Esophagus muscularis mucosa (tissue), 4 donors: Measurements from ENCODE around the gene CCNYL1. TPM values are rescaled to one million over a fixed set of nuclear protein-coding genes. Genes with fewer than 3 reads are reported as not detected.

Experiments
- DNase-seq: peaks from one replicate; pipeline ENCODE4 v3.0.0-alpha.2; 2017; ENCODE audit errors: extremely low spot score
- H3K27ac ChIP-seq, 4 donors: fragments of 200-600 bp; sonication (generic); replicated peaks in 1 of 4; 1 replicate in 3 of 4; 2 replicates in 1 of 4; pipeline ENCODE4 v1.5.1; 2016 to 2019; ENCODE audit warnings: mild to moderate bottlenecking in 1 of 4
- H3K27me3 ChIP-seq, 4 donors: fragments of 200-600 bp; sonication (generic); one replicate each; pipeline versions ENCODE4 v1.5.1 to v1.6.0; 2016 to 2019
- H3K36me3 ChIP-seq, 4 donors: fragments of 200-600 bp; sonication (generic); one replicate each; pipeline ENCODE4 v1.5.1; 2016 to 2019
- H3K4me1 ChIP-seq, 4 donors: fragments of 200-600 bp; sonication (generic); one replicate each; pipeline ENCODE4 v1.5.1; 2016 to 2019
- H3K4me3 ChIP-seq, 4 donors: fragments of 200-600 bp; sonication (generic); 1 replicate in 2 of 4; 2 replicates in 2 of 4; pipeline ENCODE4 v1.5.1; 2016 to 2019; ENCODE audit warnings: mild to moderate bottlenecking in 4 of 4, moderate library complexity in 1 of 4
- H3K9me3 ChIP-seq, 4 donors: fragments of 200-600 bp; sonication (generic); 1 replicate in 3 of 4; 2 replicates in 1 of 4; pipeline ENCODE4 v1.5.1; 2016 to 2019
- CTCF ChIP-seq, 3 experiments: fragments of 200-600 bp in 2 of 3; fragments of 450-650 bp in 1 of 3; sonication (generic) in 2 of 3; IDR thresholded peaks; one replicate each; pipeline ENCODE4 v1.5.1; 2017 to 2019; ENCODE audit warnings: antibody characterized with exemption in 3 of 3, mild to moderate bottlenecking in 2 of 3, moderate library complexity in 1 of 3
- EP300 ChIP-seq: sonication (generic); formaldehyde crosslinking; IDR thresholded peaks from one replicate; pipeline ENCODE4 v1.6.1; 2017; ENCODE audit warnings: antibody characterized with exemption
- POLR2A ChIP-seq: fragments of 450-650 bp; IDR thresholded peaks from one replicate; pipeline ENCODE4 v1.6.1; 2017; ENCODE audit warnings: antibody characterized with exemption, moderate library complexity, mild to moderate bottlenecking, low read depth
- POLR2AphosphoS5 ChIP-seq, 2 donors: sonication (generic); formaldehyde crosslinking; IDR thresholded peaks; one replicate each; pipeline ENCODE4 v1.6.1; 2017; ENCODE audit warnings: antibody characterized with exemption in 2 of 2
- WGBS: methylation state at CpG from one replicate; pipeline ENCODE4 v1.1.5; 2018; 5-methylcytosine and 5-hydroxymethylcytosine counted together
- intact Hi-C: fragments of 100-400 bp; cut with DNase I; formaldehyde crosslinking; loops from one replicate; pipeline ENCODE4 v1.15.1; 2023
- total RNA-seq, 4 donors: library from RNA; depleted of rRNA; stranded (reverse); fragments of >200 nt; gene quantifications; one replicate each; pipeline versions ENCODE4 v1.1.0 to v1.2.1, GENCODE V29; 2016

Gene CCNYL1
- total RNA-seq, 4 donors from 2014 or later, result 13.5 to 17.4 (median 16.2) TPM

- Histone ChIP-seq H3K4me1 (peaks cover 0 to 4% (median 2%) of the 10 kb centered on the region in 4 donors), H3K9me3 (no peaks in the 10 kb centered on the region), H3K36me3 (no peaks in the 10 kb centered on the region), H3K27me3 (no peaks in the 10 kb centered on the region), H3K27ac (no peak overlapping the region), H3K4me3 (no peak overlapping the region)
- WGBS, result 85% methylated on average over 4 of the region's 4 CpGs
- no peak for DNase-seq
- intact Hi-C loops, result no loop called here
- TF ChIP-seq CTCF (IDR thresholded peaks at IDR 0.05), result no peak
- no peak for TF ChIP-seq EP300
- TF ChIP-seq POLR2AphosphoS5 (IDR thresholded peaks at IDR 0.05), result no peak
- no peak for TF ChIP-seq POLR2A
Measured at GRCh38 chr2:207787800-207788199, 76.4 kb downstream of the CCNYL1 start.

- no peak overlapping the region for H3K4me3 ChIP-seq
- H3K27ac ChIP-seq, result no peak overlapping the region
- H3K9me3 ChIP-seq, result no peaks in the 10 kb centered on the region
- intact Hi-C loops, result no loop called here
- WGBS, result 92% methylated on average over 1 of the region's 1 CpG
- no peaks in the 10 kb centered on the region for H3K27me3 ChIP-seq
- no peaks in the 10 kb centered on the region for H3K36me3 ChIP-seq
- DNase-seq, result no peak
- peaks cover 0 to 4% (median 2%) of the 10 kb centered on the region in 4 donors for H3K4me1 ChIP-seq
- TF ChIP-seq POLR2AphosphoS5 (IDR thresholded peaks at IDR 0.05), result no peak
- TF ChIP-seq POLR2A, result no peak
- no peak for TF ChIP-seq EP300
- TF ChIP-seq CTCF (IDR thresholded peaks at IDR 0.05), result no peak
Measured at GRCh38 chr2:207790898-207791297, 79.5 kb downstream of the CCNYL1 start.

GRCh38 chr2:207791579-207792243, 80.3 kb downstream of the CCNYL1 start:
- no peak for DNase-seq
- Histone ChIP-seq H3K27ac (no peak overlapping the region), H3K4me3 (no peak overlapping the region), H3K9me3 (no peaks in the 10 kb centered on the region), H3K27me3 (no peaks in the 10 kb centered on the region), H3K4me1 (peaks cover 5 to 11% (median 8%) of the 10 kb centered on the region in 4 donors), H3K36me3 (no peaks in the 10 kb centered on the region)
- intact Hi-C loops, result no loop called here
- TF ChIP-seq CTCF (IDR thresholded peaks at IDR 0.05), result no peak
- no peak for TF ChIP-seq POLR2A
- no peak for TF ChIP-seq POLR2AphosphoS5 (IDR thresholded peaks at IDR 0.05)
- no peak for TF ChIP-seq EP300
- 68% methylated on average over 3 of the region's 6 CpGs for WGBS

GRCh38 chr2:207792244-207792785, 80.9 kb downstream of the CCNYL1 start:
- Histone ChIP-seq H3K4me1 (peaks cover 11 to 16% (median 14%) of the 10 kb centered on the region in 4 donors), H3K27ac (no peak overlapping the region), H3K36me3 (no peaks in the 10 kb centered on the region), H3K27me3 (no peaks in the 10 kb centered on the region), H3K4me3 (no peak overlapping the region), H3K9me3 (no peaks in the 10 kb centered on the region)
- WGBS, result 55% methylated on average over 6 of the region's 6 CpGs
- no peak for DNase-seq
- no peak for TF ChIP-seq POLR2AphosphoS5 (IDR thresholded peaks at IDR 0.05)
- TF ChIP-seq POLR2A, result no peak
- TF ChIP-seq CTCF (IDR thresholded peaks at IDR 0.05), result no peak
- TF ChIP-seq EP300, result no peak
- intact Hi-C loops, result no loop called here
